ENCODE measurements around the gene GDPD5. TPM values are rescaled to one million over a fixed set of nuclear protein-coding genes. Genes with fewer than 3 reads are reported as not detected.

GDPD5 gene
- total and polyA plus RNA-seq, 10 of the 15 experiments (the other 5 are each of a cell fraction or from before 2014, with no cell fraction given): 0.10 to 30.0 (median 6.7) TPM

DNA sequence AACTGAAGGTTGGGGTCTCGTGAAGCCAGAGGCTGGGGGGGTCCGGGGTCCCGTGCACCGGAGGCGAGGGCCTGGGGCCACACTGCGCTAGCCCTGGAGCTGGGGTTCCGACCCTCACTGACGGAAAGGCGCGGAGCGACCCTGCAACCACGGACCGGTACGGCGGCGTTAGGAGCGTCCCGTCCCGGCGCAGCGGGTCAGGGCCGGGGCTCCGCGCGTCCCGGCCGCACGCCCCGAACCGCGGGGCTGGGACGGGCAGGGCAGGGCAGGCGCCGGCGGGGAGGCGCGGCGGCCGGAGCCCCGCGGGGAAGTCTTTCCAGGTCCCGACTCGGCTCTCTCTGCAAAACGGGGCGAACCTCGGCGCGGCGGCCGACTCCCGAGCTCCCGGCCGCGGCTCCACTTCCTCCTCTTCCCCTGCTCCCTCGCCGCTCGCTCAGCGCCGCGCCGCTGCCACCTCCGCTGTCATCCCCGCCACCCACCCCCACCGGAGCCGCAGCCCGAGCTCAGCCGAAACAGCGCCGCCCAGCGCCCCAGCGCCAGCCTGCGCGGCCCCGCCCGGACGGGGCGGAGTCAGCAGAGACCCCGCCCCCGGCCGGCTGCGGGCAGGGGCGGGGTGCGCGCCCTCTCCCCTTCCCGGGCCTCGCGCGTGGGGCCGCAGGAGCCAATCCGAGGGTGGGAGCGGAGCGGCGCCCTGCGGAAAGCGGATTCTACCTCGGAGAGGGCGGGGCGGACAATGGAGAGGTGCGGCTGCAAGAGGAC, at the start of gene GDPD5 (continued):
- TF ChIP-seq DPF2 (IDR thresholded peaks at IDR 0.05): peak; percentile 85
- TF ChIP-seq CBX5 (IDR thresholded peaks at IDR 0.05; ENCODE audit: low read depth): no peak
- TF ChIP-seq RB1 (IDR thresholded peaks at IDR 0.05; ENCODE audit: borderline replicate concordance): peak; percentile 75; the same call in 1 of the 2 replicates
- 0 out of 2 replicates have a peak, but pooled peaks have one; percentile 38 for TF ChIP-seq NFYB (IDR thresholded peaks at IDR 0.05; ENCODE audit: insufficient read depth, low read depth, low read length)
- TF ChIP-seq, protein P1, sequence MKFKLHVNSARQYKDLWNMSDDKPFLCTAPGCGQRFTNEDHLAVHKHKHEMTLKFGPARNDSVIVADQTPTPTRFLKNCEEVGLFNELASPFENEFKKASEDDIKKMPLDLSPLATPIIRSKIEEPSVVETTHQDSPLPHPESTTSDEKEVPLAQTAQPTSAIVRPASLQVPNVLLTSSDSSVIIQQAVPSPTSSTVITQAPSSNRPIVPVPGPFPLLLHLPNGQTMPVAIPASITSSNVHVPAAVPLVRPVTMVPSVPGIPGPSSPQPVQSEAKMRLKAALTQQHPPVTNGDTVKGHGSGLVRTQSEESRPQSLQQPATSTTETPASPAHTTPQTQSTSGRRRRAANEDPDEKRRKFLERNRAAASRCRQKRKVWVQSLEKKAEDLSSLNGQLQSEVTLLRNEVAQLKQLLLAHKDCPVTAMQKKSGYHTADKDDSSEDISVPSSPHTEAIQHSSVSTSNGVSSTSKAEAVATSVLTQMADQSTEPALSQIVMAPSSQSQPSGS (IDR thresholded peaks at IDR 0.05; ENCODE audit: low read length): no peak
- TF ChIP-seq RAD21 (IDR thresholded peaks at IDR 0.05; ENCODE audit: insufficient read depth, low read depth, low read length): peak; percentile 49
- TF ChIP-seq MTA2 (IDR thresholded peaks at IDR 0.05; ENCODE audit: low read depth): no peak
- TF ChIP-seq FOS (IDR thresholded peaks at IDR 0.05; ENCODE audit: borderline replicate concordance, extremely low read depth, insufficient read length): no peak
- TF ChIP-seq, protein P2, sequence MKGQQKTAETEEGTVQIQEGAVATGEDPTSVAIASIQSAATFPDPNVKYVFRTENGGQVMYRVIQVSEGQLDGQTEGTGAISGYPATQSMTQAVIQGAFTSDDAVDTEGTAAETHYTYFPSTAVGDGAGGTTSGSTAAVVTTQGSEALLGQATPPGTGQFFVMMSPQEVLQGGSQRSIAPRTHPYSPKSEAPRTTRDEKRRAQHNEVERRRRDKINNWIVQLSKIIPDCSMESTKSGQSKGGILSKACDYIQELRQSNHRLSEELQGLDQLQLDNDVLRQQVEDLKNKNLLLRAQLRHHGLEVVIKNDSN (IDR thresholded peaks at IDR 0.05; ENCODE audit: borderline replicate concordance, extremely low read length, insufficient read depth, low read depth, low read length): no peak
- no peak for TF ChIP-seq ETV6 (conservative IDR thresholded peaks at IDR 0.05 in 1 of 2, IDR thresholded peaks at IDR 0.05 in 1 of 2; ENCODE audit: borderline replicate concordance in 1 of 2, low read depth in 1 of 2)
- TF ChIP-seq, protein P3, sequence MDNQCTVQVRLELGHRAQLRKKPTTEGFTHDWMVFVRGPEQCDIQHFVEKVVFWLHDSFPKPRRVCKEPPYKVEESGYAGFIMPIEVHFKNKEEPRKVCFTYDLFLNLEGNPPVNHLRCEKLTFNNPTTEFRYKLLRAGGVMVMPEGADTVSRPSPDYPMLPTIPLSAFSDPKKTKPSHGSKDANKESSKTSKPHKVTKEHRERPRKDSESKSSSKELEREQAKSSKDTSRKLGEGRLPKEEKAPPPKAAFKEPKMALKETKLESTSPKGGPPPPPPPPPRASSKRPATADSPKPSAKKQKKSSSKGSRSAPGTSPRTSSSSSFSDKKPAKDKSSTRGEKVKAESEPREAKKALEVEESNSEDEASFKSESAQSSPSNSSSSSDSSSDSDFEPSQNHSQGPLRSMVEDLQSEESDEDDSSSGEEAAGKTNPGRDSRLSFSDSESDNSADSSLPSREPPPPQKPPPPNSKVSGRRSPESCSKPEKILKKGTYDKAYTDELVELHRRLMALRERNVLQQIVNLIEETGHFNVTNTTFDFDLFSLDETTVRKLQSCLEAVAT (IDR thresholded peaks at IDR 0.05): no peak
- TF ChIP-seq CREM (IDR thresholded peaks at IDR 0.05; ENCODE audit: low read depth): no peak
- TF ChIP-seq TCF12 (IDR thresholded peaks at IDR 0.05; ENCODE audit: low read depth, low read length): no peak
- TF ChIP-seq, protein P4, sequence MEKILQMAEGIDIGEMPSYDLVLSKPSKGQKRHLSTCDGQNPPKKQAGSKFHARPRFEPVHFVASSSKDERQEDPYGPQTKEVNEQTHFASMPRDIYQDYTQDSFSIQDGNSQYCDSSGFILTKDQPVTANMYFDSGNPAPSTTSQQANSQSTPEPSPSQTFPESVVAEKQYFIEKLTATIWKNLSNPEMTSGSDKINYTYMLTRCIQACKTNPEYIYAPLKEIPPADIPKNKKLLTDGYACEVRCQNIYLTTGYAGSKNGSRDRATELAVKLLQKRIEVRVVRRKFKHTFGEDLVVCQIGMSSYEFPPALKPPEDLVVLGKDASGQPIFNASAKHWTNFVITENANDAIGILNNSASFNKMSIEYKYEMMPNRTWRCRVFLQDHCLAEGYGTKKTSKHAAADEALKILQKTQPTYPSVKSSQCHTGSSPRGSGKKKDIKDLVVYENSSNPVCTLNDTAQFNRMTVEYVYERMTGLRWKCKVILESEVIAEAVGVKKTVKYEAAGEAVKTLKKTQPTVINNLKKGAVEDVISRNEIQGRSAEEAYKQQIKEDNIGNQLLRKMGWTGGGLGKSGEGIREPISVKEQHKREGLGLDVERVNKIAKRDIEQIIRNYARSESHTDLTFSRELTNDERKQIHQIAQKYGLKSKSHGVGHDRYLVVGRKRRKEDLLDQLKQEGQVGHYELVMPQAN (conservative IDR thresholded peaks at IDR 0.05): peak; percentile 52
- TF ChIP-seq CREB1 (IDR thresholded peaks at IDR 0.05; ENCODE audit: low read depth): 0 out of 2 replicates have a peak, but pooled peaks have one; percentile 34
- TF ChIP-seq ZNF217 (IDR thresholded peaks at IDR 0.05): 0 out of 2 replicates have a peak, but pooled peaks have one; percentile 45
- peak; percentile 90 for TF ChIP-seq GATAD2B (conservative IDR thresholded peaks at IDR 0.05; ENCODE audit: low read depth)
- TF ChIP-seq LARP7 (IDR thresholded peaks at IDR 0.05): peak; percentile 68; the same call in 1 of the 2 replicates
- TF ChIP-seq, protein P5, sequence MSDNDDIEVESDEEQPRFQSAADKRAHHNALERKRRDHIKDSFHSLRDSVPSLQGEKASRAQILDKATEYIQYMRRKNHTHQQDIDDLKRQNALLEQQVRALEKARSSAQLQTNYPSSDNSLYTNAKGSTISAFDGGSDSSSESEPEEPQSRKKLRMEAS (IDR thresholded peaks at IDR 0.05; ENCODE audit: low read depth, low read length): peak; percentile 37; the same call in 1 of the 2 replicates
- no peak for TF ChIP-seq MEF2B (IDR thresholded peaks at IDR 0.05; ENCODE audit: partially characterized antibody, poor library complexity, severe bottlenecking)
- TF ChIP-seq MXI1 (IDR thresholded peaks at IDR 0.05; ENCODE audit: low read depth, low read length): peak; percentile 57; the same call in 1 of the 2 replicates
